ENCODE results near the gene JARID2. TPM values are rescaled to one million over a fixed set of nuclear protein-coding genes. Genes with fewer than 3 reads are reported as not detected.

The JARID2 gene
- total RNA-seq, 1 experiment from 2014 or later = 21.0 TPM

- H3K9me3 Mint-ChIP-seq (ENCODE audit: unreplicated experiment) = peaks cover 3% of the 10 kb centered on the region
Measured at GRCh38 chr6:15439410-15440025, 193.6 kb downstream of the JARID2 start.

GRCh38 chr6:15440040-15440439, 194.2 kb downstream of the JARID2 start:
- TF ChIP-seq CTCF (IDR thresholded peaks at IDR 0.05; ENCODE audit: unreplicated experiment) = no peak
- Mint-ChIP-seq H3K27me3 (ENCODE audit: insufficient read depth, unreplicated experiment) (no peaks in the 10 kb centered on the region), H3K4me1 (ENCODE audit: insufficient read depth, unreplicated experiment) (peaks cover 34% of the 10 kb centered on the region), H3K4me3 (ENCODE audit: unreplicated experiment) (no peak overlapping the region), H3K36me3 (ENCODE audit: insufficient read depth, unreplicated experiment) (peaks cover 11% of the 10 kb centered on the region), H3K27ac (ENCODE audit: low read depth, unreplicated experiment) (no peak overlapping the region), H3K9me3 (ENCODE audit: unreplicated experiment) (no peaks in the 10 kb centered on the region)
- BruUV-seq (replicated peaks) = no TSS peak
- ChIA-PET CTCF (interaction anchor here (1.0 to 1.4 kb wide), 5 partner anchors 8 to 95 kb away, joined by 3 to 6 read pairs (median 5); no protein-coding TSS in a partner anchor), POLR2A (interaction anchor here (0.6 to 1.6 kb wide), 4 partner anchors 20 to 190 kb away, joined by 3 to 4 read pairs (median 3); no protein-coding TSS in a partner anchor)
- intact Hi-C loops (cut with micrococcal nuclease) = loop anchor here (5.0 kb wide), 2 partner anchors 698 to 1168 kb away; no protein-coding TSS in a partner anchor
- no peak for DNase-seq (ENCODE audit: unreplicated experiment)

More at GRCh38 chr6:15439410-15440025, 193.6 kb downstream of the JARID2 start:
- intact Hi-C loops (cut with micrococcal nuclease) = loop anchor here (5.0 kb wide), 2 partner anchors 697 to 1167 kb away; no protein-coding TSS in a partner anchor
- no peak for TF ChIP-seq CTCF (IDR thresholded peaks at IDR 0.05; ENCODE audit: unreplicated experiment)
- ChIA-PET POLR2A (interaction anchor here (1.6 kb wide), 1 partner anchor 22 kb away, joined by 3 read pairs; no protein-coding TSS in a partner anchor), CTCF (interaction anchor here (0.6 kb wide), 1 partner anchor 192 kb away, joined by 6 read pairs; no protein-coding TSS in a partner anchor)
- Mint-ChIP-seq H3K36me3 (ENCODE audit: insufficient read depth, unreplicated experiment) (peaks cover 11% of the 10 kb centered on the region), H3K27me3 (ENCODE audit: insufficient read depth, unreplicated experiment) (no peaks in the 10 kb centered on the region), H3K27ac (ENCODE audit: low read depth, unreplicated experiment) (no peak overlapping the region), H3K4me1 (ENCODE audit: insufficient read depth, unreplicated experiment) (peaks cover 34% of the 10 kb centered on the region), H3K4me3 (ENCODE audit: unreplicated experiment) (no peak overlapping the region)
- no peak for DNase-seq (ENCODE audit: unreplicated experiment)
- no TSS peak for BruUV-seq (replicated peaks)

DNA sequence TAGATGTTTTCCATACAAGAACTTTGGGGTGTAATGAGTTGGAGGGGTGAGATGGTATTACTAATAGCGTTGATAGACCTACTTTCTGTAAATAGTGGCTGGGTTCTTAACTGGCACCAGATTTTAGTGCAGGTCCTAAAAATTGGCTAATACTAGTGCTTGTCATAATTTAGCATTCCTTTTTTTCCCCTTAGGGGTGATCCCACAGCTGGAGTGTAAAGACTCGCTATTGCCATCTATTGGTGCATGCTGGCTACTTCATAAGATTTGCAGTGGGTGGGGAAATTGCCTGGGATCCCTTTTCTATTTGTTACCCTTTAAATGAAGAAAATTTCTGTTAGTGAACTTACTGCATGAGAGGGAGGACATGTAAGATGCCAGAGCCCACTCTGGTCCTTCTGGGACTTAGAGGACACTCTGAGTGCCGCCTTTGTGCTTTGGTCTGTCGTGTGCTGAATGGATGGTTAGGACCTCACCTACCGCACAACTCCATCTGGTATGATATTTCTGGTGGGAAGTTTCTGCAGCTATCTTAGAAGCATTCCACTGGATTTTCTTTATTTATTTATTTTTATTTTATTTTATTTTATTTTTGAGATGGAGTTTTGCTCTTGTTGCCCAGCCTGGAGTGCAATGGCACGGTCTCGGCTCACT, 195.5 kb downstream of the JARID2 start:
- ChIA-PET POLR2A (interaction anchor here (0.6 to 1.6 kb wide), 7 partner anchors 10 to 195 kb away, joined by 3 to 10 read pairs (median 3); no protein-coding TSS in a partner anchor), CTCF (interaction anchor here (0.5 to 1.4 kb wide), 18 partner anchors 9 to 1229 kb away, joined by 3 to 6 read pairs (median 3); no protein-coding TSS in a partner anchor)
- Mint-ChIP-seq H3K27ac (ENCODE audit: low read depth, unreplicated experiment) (no peak overlapping the region), H3K36me3 (ENCODE audit: insufficient read depth, unreplicated experiment) (peaks cover 8% of the 10 kb centered on the region), H3K4me3 (ENCODE audit: unreplicated experiment) (no peak overlapping the region), H3K4me1 (ENCODE audit: insufficient read depth, unreplicated experiment) (peaks cover 31% of the 10 kb centered on the region), H3K9me3 (ENCODE audit: unreplicated experiment) (no peaks in the 10 kb centered on the region), H3K27me3 (ENCODE audit: insufficient read depth, unreplicated experiment) (no peaks in the 10 kb centered on the region)
- DNase-seq (ENCODE audit: unreplicated experiment) = peak; percentile 82
- BruUV-seq (replicated peaks) = no TSS peak
- peak; percentile 75 for TF ChIP-seq CTCF (IDR thresholded peaks at IDR 0.05; ENCODE audit: unreplicated experiment)
- intact Hi-C loops (cut with micrococcal nuclease) = loop anchor here (1.0 to 5.0 kb wide), 4 partner anchors 194 to 1230 kb away; no protein-coding TSS in a partner anchor

- ChIA-PET CTCF (interaction anchor here (0.6 to 1.4 kb wide), 11 partner anchors 10 to 1230 kb away, joined by 3 to 6 read pairs (median 3); no protein-coding TSS in a partner anchor), POLR2A (interaction anchor here (0.6 to 2.1 kb wide), 5 partner anchors 10 to 194 kb away, joined by 3 to 10 read pairs (median 5); no protein-coding TSS in a partner anchor)
- no peak overlapping the region for H3K4me3 Mint-ChIP-seq (ENCODE audit: unreplicated experiment)
- peaks cover 25% of the 10 kb centered on the region for H3K4me1 Mint-ChIP-seq (ENCODE audit: insufficient read depth, unreplicated experiment)
- intact Hi-C loops (cut with micrococcal nuclease) = loop anchor here (1.0 to 5.0 kb wide), 4 partner anchors 195 to 1231 kb away; no protein-coding TSS in a partner anchor
- peaks cover 5% of the 10 kb centered on the region for H3K36me3 Mint-ChIP-seq (ENCODE audit: insufficient read depth, unreplicated experiment)
- no peak overlapping the region for H3K27ac Mint-ChIP-seq (ENCODE audit: low read depth, unreplicated experiment)
- H3K27me3 Mint-ChIP-seq (ENCODE audit: insufficient read depth, unreplicated experiment) = no peaks in the 10 kb centered on the region
- no peak for TF ChIP-seq CTCF (IDR thresholded peaks at IDR 0.05; ENCODE audit: unreplicated experiment)
- no peaks in the 10 kb centered on the region for H3K9me3 Mint-ChIP-seq (ENCODE audit: unreplicated experiment)
- no peak for DNase-seq (ENCODE audit: unreplicated experiment)
- no TSS peak for BruUV-seq (replicated peaks)
Measured at GRCh38 chr6:15441981-15442380, 196.1 kb downstream of the JARID2 start.
